ENCODE data around the gene SUMF1.

The SUMF1 gene

DNA sequence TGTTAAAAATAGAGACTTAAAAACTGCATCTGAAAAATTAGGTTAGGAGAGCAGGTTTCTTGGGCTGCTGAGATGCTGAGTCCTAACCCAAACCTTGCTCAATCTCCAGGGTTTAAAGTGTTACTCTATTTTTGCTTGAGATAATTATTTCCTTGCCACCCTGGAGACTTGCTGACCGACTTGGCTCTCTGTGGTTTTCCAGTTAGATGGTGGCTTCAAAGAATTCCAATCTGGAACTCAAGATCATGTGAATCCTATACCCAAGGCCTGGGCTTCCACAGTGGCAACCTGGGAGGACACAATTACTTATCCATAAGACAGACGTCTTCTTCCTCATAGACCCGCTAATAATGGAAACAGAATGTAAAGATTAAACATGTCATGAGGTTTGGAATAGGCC, 47.7 kb downstream of the SUMF1 start:
- ATAC-seq (no peak), DNase-seq (ENCODE audit: low spot score in 2 of 2) (no peak)
- Mint-ChIP-seq H3K36me3 (peaks cover 7% of the 10 kb centered on the region), H3K27ac (peak overlapping the region; percentile 71), H3K4me3 (no peak overlapping the region), H3K9me3 (no peaks in the 10 kb centered on the region), H3K4me1 (peaks cover 37% of the 10 kb centered on the region)

DNA sequence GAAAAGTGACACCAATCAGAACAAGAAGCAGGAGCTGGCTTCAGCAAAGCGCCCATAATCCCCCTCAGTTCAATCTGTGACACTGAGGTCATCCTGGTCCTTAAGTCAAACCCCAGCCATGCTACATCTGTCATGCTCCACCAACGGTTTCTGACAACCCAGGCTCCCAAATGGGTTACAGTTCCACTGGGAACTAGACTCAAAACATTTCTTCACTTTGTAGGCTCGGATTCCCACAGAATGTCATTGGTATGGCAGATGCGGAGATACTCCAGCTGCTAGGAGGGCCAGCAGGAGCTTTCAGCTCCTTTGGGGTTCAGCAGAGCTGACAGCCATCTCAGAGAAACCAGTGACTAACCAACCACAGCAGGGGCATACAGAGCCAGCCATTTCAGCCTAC, 48.9 kb downstream of the SUMF1 start:
- DNase-seq (ENCODE audit: low spot score in 2 of 2) (no peak), ATAC-seq (peak; percentile 46)
- Mint-ChIP-seq H3K4me1 (peaks cover 35% of the 10 kb centered on the region), H3K36me3 (peaks cover 7% of the 10 kb centered on the region), H3K9me3 (no peaks in the 10 kb centered on the region), H3K27ac (peak overlapping the region; percentile 71), H3K4me3 (no peak overlapping the region)

DNA sequence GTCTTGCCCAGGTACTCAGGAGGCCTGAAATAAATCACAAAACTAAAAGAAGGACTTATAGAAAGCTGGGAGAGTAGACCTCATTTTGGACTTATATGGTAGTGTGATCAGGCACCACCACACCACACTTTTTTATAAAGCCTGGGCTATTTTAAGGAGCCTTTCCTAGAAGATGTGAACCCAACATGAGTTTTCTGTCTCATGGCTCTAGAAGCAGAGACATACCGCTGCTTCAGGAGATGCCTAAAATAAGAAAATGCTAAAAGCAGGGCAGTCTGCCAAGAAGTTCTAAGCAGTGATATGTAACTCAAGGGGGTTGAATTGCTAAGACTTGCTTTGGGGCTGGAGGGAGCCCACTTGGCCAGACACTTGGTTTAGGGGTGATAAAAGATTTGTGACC, 49.6 kb downstream of the SUMF1 start:
- Mint-ChIP-seq H3K9me3 (no peaks in the 10 kb centered on the region), H3K4me3 (no peak overlapping the region), H3K27ac (no peak overlapping the region), H3K4me1 (peaks cover 29% of the 10 kb centered on the region), H3K36me3 (peaks cover 7% of the 10 kb centered on the region)
- ATAC-seq (no peak), DNase-seq (ENCODE audit: low spot score in 2 of 2) (no peak)

DNA sequence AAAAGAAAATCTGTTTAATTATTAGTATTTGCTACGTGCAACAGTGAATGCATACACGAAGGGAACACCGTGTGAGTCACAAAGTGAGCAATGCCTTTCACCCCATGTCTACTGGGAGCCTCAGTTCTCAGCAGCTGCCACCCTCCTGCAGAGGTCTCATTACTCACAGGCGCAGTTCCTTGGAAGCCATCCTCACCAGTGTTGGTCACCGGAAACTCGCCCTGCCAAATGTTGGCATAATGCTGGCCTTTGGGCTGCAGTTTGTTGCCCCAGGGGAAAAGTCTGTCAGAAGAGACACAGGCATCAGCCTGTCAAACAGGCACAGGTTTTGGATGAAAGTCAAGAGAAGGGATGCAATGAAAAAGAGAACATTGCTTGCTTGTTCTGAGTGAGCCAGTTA, 50.1 kb downstream of the SUMF1 start:
- H3K9me3 Mint-ChIP-seq: no peaks in the 10 kb centered on the region
- ATAC-seq (no peak), DNase-seq (ENCODE audit: low spot score in 2 of 2) (no peak)
- H3K36me3 Mint-ChIP-seq: peaks cover 9% of the 10 kb centered on the region
- no peak overlapping the region for H3K27ac Mint-ChIP-seq
- no peak overlapping the region for H3K4me3 Mint-ChIP-seq
- peaks cover 31% of the 10 kb centered on the region for H3K4me1 Mint-ChIP-seq

DNA sequence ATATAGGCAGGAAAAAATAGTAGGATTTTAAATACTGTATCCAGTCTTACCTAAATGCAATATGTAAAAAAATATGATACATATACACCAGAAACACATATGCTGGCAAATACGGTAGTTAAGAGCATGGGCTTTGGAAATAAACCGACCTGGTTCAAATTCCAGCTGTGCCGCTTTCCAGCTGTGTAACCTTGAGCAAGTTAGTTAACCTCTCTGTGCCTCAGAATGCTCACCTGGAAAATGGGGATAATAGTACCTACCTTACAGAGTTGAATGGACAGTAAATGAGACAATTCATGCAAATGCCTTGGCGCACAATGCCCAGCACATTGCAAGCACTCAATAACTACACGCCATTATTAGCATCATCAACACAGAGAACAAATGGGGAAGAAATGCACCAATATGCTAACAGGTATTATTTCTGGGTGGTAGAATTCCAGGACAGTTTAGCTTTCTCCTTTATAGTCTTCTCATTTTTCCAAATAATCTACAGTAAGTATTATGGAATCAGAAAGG, 50.6 kb downstream of the SUMF1 start:
- Mint-ChIP-seq H3K4me1 (peaks cover 30% of the 10 kb centered on the region), H3K27ac (no peak overlapping the region), H3K36me3 (peaks cover 14% of the 10 kb centered on the region), H3K9me3 (no peaks in the 10 kb centered on the region), H3K4me3 (no peak overlapping the region)
- no peak for DNase-seq (ENCODE audit: low spot score in 2 of 2)
- no peak for ATAC-seq

DNA sequence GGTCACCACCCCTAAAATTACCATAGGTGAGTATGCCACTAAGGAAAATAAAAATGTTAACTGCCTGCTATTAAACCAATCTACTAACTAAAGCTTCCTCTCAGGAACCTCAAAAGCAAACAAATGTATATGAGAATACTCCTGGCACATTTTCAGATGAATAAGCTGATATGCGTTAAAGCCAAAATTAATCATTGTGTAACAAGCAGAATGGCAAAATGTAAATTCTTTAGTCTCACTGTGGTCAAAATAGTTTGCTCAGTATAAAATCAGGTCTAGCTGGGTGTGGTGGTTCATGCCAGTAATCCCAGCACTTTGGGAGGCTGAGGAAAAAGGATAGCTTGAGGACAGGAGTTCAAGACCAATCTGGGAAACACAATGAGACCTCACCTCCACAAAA, 53.6 kb downstream of the SUMF1 start:
- peak in 1 of 2 donors; percentile 10 for DNase-seq (ENCODE audit: low spot score in 2 of 2)
- H3K9me3 Mint-ChIP-seq: no peaks in the 10 kb centered on the region
- no peak overlapping the region for H3K4me3 Mint-ChIP-seq
- no peak for ATAC-seq
- H3K27ac Mint-ChIP-seq: no peak overlapping the region
- peaks cover 22% of the 10 kb centered on the region for H3K36me3 Mint-ChIP-seq
- peaks cover 36% of the 10 kb centered on the region for H3K4me1 Mint-ChIP-seq

DNA sequence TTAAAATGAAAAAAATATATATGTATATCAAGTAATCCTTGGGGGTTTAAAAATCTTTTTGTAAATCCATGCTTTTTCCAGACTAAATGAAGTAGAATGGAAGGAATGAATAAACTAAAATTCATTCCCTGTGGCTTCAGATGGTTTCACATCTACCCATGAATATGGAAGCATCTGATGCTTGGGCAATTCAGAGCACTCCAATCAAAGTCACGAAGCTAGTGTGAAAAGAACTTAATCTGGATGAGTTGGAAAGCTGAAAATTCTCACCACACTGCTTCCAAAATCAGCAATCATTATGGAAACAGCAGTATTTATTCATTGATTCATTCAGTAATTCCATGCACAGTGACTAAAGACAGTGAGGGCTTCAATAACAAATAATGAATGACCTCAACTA, 55.2 kb downstream of the SUMF1 start:
- peaks cover 22% of the 10 kb centered on the region for H3K36me3 Mint-ChIP-seq
- no peak overlapping the region for H3K27ac Mint-ChIP-seq
- H3K4me1 Mint-ChIP-seq: peaks cover 44% of the 10 kb centered on the region
- no peaks in the 10 kb centered on the region for H3K9me3 Mint-ChIP-seq
- H3K4me3 Mint-ChIP-seq: no peak overlapping the region
- DNase-seq (ENCODE audit: low spot score in 2 of 2) (no peak), ATAC-seq (no peak)

DNA sequence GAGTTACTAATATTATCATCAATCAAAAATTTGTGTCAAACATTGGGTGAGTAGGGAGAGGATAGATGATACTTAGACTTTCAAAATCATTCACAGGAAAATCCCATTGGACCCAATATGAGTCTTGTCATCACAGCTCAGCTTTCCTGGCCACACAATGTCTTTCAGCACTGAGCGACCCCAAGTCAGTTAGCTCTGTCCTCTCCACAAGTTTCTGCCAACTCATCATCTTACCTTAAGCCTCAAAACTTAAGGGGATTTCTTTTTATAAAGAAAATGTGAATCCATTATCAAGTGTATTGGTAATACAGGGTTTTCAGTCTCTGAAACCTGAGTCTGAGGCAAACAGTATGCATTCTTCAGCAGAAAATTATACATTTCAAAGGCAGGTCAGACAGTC, 55.8 kb downstream of the SUMF1 start:
- Mint-ChIP-seq H3K27ac (no peak overlapping the region), H3K36me3 (peaks cover 22% of the 10 kb centered on the region)

DNA sequence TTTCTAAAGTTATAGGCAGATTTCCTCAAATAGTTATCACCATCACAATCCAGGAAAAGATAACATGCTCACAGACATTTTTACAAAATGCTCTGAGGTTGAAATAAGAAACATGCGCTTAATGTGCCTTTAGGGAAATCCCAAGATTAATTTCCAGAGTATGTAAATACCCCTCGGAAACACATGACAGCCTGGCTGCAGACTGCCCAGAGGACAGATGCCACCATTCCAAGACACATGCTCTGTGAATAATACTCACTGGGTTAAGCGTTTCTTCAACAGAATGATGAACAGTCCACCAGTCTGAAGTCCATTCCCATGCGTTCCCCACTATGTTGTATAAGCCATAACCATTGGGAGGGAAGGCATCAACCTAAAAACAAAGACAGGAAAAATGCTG, 56.5 kb downstream of the SUMF1 start:
- peak overlapping the region; percentile 54 for H3K4me3 Mint-ChIP-seq
- peaks cover 16% of the 10 kb centered on the region for H3K36me3 Mint-ChIP-seq
- ATAC-seq (no peak), DNase-seq (ENCODE audit: low spot score in 2 of 2) (peak in 1 of 2 donors; percentile 40)
- no peak overlapping the region for H3K27ac Mint-ChIP-seq
- H3K4me1 Mint-ChIP-seq: peaks cover 48% of the 10 kb centered on the region
- H3K9me3 Mint-ChIP-seq: no peaks in the 10 kb centered on the region

More for the DNA sequence above, 55.8 kb downstream of the SUMF1 start:
- DNase-seq (ENCODE audit: low spot score in 2 of 2): peak in 1 of 2 donors; percentile 45
- no peaks in the 10 kb centered on the region for H3K9me3 Mint-ChIP-seq
- ATAC-seq: no peak
- H3K4me3 Mint-ChIP-seq: no peak overlapping the region
- peaks cover 48% of the 10 kb centered on the region for H3K4me1 Mint-ChIP-seq

DNA sequence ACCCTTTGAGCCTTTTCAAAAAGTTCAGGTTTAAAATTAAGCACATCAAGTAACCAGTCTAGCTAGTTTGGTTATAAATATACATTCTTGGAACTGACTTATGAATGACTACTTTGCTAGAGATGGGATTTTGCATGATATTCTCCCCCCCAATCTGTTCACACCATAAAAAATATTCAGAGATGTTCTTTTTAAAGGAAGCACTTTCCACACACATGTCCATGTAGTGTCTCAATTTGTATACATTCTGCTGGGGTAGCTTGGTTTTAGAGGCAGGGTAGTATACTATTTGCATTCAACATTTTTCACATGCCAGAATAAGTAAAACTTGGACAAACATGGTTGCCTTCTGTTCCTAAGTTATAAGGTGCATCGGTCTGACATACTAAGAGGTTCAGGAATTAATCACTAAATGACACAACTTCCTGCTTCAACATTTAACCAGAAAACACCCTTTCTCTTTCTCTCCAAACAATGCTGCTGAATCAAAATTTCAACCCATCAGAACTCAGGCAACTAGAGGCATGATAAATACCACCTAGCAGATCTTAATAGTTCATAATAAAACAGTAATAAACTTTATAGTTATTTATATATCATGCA, 57.0 kb downstream of the SUMF1 start:
- ATAC-seq (peak; percentile 80), DNase-seq (ENCODE audit: low spot score in 2 of 2) (no peak)
- Mint-ChIP-seq H3K4me1 (peaks cover 48% of the 10 kb centered on the region), H3K9me3 (no peaks in the 10 kb centered on the region), H3K36me3 (peaks cover 15% of the 10 kb centered on the region), H3K27ac (peak overlapping the region; percentile 81), H3K4me3 (peak overlapping the region; percentile 54)

DNA sequence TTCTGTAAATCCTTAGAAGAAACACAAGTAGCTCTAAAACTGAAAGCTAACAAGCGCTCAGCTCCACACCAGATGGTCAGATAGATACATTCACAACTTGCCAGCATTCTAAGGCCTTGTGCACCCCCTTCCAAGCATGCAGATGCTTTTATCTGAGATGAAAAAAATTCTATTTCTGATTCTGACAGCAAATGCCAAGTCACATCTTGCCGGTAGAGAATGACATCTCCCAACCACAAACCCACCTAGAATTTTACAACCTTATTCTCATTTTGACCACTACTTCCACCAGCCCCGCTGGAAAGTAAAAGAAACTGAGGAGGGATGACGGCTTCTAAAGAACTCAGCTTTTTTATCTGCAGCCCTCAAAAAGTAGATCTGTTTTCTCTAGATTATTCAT, 57.7 kb downstream of the SUMF1 start:
- Mint-ChIP-seq H3K4me1 (peaks cover 48% of the 10 kb centered on the region), H3K27ac (peak overlapping the region; percentile 81), H3K4me3 (peak overlapping the region; percentile 54), H3K9me3 (no peaks in the 10 kb centered on the region), H3K36me3 (peaks cover 15% of the 10 kb centered on the region)
- DNase-seq (ENCODE audit: low spot score in 2 of 2) (peak in 1 of 2 donors; percentile 67), ATAC-seq (peak; percentile 79)

DNA sequence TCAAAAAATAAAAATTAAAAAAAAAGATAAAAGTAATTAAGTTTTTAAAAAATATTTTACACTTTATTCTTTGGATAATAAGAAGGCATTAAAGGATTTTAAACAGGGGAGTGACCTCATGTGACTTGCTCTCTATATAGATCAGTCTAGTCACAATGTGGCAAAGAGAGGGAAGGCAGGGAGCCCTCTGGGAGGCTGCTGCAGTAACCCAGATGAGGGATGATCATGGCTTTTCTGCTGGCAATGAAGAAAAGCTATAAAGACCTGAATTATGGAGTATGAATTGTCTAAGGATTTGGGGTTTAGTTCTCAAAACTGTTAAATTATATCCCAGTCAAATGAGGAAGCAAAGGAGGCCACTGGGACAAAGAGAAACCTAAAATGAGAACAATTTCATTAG, 58.1 kb downstream of the SUMF1 start:
- peaks cover 15% of the 10 kb centered on the region for H3K36me3 Mint-ChIP-seq
- ATAC-seq (no peak), DNase-seq (ENCODE audit: low spot score in 2 of 2) (no peak)
- H3K4me3 Mint-ChIP-seq: peak overlapping the region; percentile 54
- H3K27ac Mint-ChIP-seq: peak overlapping the region; percentile 81
- no peaks in the 10 kb centered on the region for H3K9me3 Mint-ChIP-seq
- peaks cover 48% of the 10 kb centered on the region for H3K4me1 Mint-ChIP-seq

DNA sequence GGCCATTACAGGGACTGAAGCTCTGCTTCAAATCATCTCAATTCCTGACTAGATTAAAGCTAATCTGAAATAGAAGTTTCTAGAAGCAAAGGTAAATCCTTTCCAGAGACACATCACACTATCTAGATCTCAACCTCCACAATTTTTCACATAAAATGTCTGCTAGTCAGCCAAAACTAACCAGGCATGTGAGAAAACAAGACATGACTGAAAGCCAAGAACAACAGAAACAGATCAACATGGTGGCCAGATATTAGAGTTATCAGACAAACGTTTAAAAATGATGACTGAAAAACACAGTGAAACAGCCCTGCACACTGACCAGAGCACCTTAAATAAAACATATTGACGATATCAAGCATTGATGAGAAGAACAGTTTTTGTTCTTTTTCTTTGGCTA, 59.1 kb downstream of the SUMF1 start:
- ATAC-seq: no peak
- Mint-ChIP-seq H3K4me1 (peaks cover 52% of the 10 kb centered on the region), H3K9me3 (no peaks in the 10 kb centered on the region), H3K27ac (no peak overlapping the region), H3K36me3 (peaks cover 15% of the 10 kb centered on the region), H3K4me3 (no peak overlapping the region)
- DNase-seq (ENCODE audit: low spot score in 2 of 2): no peak

DNA sequence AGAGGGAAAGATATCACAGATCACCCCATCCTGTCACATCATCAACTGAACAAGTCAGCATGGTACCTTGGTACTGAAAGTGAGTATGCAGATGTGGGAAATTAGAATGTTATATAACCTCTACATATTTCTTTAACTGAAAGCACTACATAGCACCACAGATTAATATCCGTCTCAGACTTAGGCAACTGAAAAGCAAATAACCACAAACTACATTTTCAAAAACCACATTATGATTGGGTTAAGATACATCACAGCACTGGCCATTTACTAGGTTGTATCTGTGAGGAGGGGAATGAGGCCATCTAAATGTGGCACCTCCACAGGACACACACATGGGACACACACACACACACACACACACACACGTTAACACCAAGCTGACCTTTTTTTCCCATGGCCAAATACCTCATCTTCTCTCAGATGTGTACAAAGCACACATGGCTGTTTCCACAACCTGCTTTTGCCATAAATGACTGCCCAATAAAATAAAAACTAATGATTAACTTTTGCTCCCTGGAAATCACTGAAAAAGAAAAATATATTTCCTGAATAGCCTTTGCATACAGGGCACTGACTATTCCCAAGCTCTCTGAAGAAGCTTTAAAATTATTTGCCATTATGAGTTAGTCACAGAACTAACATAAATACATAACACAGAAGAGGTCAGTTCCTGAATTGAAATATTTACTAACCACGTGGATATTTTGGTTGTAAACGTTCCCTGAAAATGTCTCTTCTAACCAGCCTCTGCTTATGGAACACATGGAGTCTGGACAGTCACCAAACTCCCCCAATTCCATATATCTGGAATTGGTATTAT, 60.1 kb downstream of the SUMF1 start:
- peaks cover 12% of the 10 kb centered on the region for H3K36me3 Mint-ChIP-seq

DNA sequence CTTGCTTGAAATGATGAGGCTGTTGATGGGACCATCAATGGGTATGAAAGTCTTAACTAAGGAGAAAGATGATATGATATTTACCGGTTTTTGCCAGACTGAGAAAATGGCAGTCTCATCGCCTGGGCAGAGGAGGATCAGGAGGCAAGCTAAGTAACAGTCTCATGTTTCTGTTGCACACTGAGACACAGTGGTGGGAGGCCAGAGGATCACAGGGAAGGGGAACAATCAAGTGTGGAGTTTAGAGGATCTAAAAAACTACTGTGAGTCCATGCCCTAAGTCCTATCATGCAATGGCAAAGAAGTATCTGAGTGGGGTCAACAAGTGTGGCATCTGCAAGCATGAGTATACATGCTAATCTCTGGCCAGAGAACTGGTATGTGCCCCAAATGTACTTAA, 62.2 kb downstream of the SUMF1 start:
- Mint-ChIP-seq H3K9me3 (no peaks in the 10 kb centered on the region), H3K4me3 (no peak overlapping the region), H3K4me1 (peaks cover 50% of the 10 kb centered on the region), H3K27ac (no peak overlapping the region), H3K36me3 (peaks cover 4% of the 10 kb centered on the region)
- ATAC-seq (no peak), DNase-seq (ENCODE audit: low spot score in 2 of 2) (no peak)

More for the DNA sequence above, 60.1 kb downstream of the SUMF1 start:
- Mint-ChIP-seq H3K4me3 (no peak overlapping the region), H3K4me1 (peaks cover 53% of the 10 kb centered on the region), H3K27ac (no peak overlapping the region), H3K9me3 (no peaks in the 10 kb centered on the region)
- no peak for DNase-seq (ENCODE audit: low spot score in 2 of 2)
- peak; percentile 71 for ATAC-seq

DNA sequence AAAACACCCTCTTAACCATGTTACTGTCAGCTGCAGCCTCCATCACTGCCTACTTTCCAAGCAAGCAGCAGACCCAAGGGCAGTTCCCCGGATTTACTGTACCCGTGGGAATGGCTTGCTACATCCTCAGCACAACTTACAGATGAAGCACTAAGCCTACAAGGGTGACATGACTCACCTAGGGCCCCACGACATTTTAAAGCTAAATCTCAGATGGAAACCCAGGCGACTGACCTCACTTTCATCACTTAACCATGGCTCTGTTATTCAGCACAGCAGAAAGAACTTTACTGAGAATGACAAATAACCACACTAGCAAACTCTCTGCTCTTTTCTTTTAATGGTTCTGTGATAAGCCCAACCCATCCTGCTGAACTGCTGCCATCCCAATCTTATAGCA, 65.6 kb downstream of the SUMF1 start:
- Mint-ChIP-seq H3K36me3 (no peaks in the 10 kb centered on the region), H3K4me1 (peaks cover 30% of the 10 kb centered on the region), H3K9me3 (no peaks in the 10 kb centered on the region), H3K4me3 (peak overlapping the region; percentile 21), H3K27ac (peak overlapping the region; percentile 18)
- ATAC-seq (peak; percentile 99), DNase-seq (ENCODE audit: low spot score in 2 of 2) (no peak)

Data from stimulated activated effector memory CD8-positive, alpha-beta T cell treated with anti-CD3 and anti-CD28 coated beads, Interleukin-12 subunit alpha, Interleukin-12 subunit beta, amount 100 ng/mL, for 72 hours (primary cell).